ENCODE data around the gene TECTA.

The TECTA gene

GRCh38 chr11:121071846-121072450 lies 29.1 kb upstream of the TECTA start:
- Mint-ChIP-seq H3K27me3 (ENCODE audit: low read depth) (no peaks in the 10 kb centered on the region), H3K36me3 (ENCODE audit: low read depth) (peaks cover 7% of the 10 kb centered on the region), H3K9me3 (no peaks in the 10 kb centered on the region), H3K27ac (no peak overlapping the region), H3K4me1 (ENCODE audit: low read depth) (peaks cover 2% of the 10 kb centered on the region), H3K4me3 (no peak overlapping the region)
- no peak for DNase-seq (ENCODE audit: low spot score)

- H3K36me3 Mint-ChIP-seq (ENCODE audit: low read depth): no peaks in the 10 kb centered on the region
Observed at GRCh38 chr11:121081321-121081720, 19.7 kb upstream of the TECTA start.

GRCh38 chr11:121082219-121082618 lies 18.8 kb upstream of the TECTA start:
- Mint-ChIP-seq H3K36me3 (ENCODE audit: low read depth) (peaks cover 3% of the 10 kb centered on the region), H3K4me3 (no peak overlapping the region), H3K9me3 (no peaks in the 10 kb centered on the region), H3K27ac (no peak overlapping the region), H3K27me3 (ENCODE audit: low read depth) (no peaks in the 10 kb centered on the region), H3K4me1 (ENCODE audit: low read depth) (no peaks in the 10 kb centered on the region)
- DNase-seq (ENCODE audit: low spot score): no peak

More at GRCh38 chr11:121081321-121081720, 19.7 kb upstream of the TECTA start:
- Mint-ChIP-seq H3K4me3 (no peak overlapping the region), H3K4me1 (ENCODE audit: low read depth) (no peaks in the 10 kb centered on the region), H3K27ac (no peak overlapping the region), H3K27me3 (ENCODE audit: low read depth) (no peaks in the 10 kb centered on the region), H3K9me3 (no peaks in the 10 kb centered on the region)
- DNase-seq (ENCODE audit: low spot score): no peak

DNA sequence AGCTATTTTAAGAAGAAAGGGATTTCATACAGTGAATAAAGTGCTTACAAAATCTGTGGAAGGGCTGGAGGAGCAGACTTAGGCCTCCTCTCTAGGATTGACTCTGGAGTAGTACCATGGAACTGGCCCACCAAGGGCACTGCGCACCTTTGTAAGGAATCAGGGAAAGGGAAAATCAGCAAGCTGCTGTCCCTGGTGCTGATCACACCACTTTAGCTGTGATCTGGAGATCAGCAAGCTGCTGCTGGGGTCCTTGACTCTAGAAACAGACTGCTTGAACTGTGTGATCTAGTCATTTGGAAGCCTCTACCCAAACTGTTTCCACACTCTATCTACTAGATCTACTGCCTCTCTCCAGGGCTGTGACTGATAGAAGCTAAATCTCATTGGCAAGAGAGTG lies 18.4 kb upstream of the TECTA start:
- Mint-ChIP-seq H3K36me3 (ENCODE audit: low read depth) (peaks cover 5% of the 10 kb centered on the region), H3K4me3 (no peak overlapping the region), H3K9me3 (no peaks in the 10 kb centered on the region), H3K4me1 (ENCODE audit: low read depth) (no peaks in the 10 kb centered on the region), H3K27me3 (ENCODE audit: low read depth) (no peaks in the 10 kb centered on the region), H3K27ac (no peak overlapping the region)
- DNase-seq (ENCODE audit: low spot score): no peak

GRCh38 chr11:121086866-121087265 lies 14.2 kb upstream of the TECTA start:
- no peak overlapping the region for H3K4me3 Mint-ChIP-seq
- peaks cover 7% of the 10 kb centered on the region for H3K4me1 Mint-ChIP-seq (ENCODE audit: low read depth)
- DNase-seq (ENCODE audit: low spot score): no peak
- H3K27ac Mint-ChIP-seq: no peak overlapping the region
- no peaks in the 10 kb centered on the region for H3K9me3 Mint-ChIP-seq
- no peaks in the 10 kb centered on the region for H3K27me3 Mint-ChIP-seq (ENCODE audit: low read depth)
- H3K36me3 Mint-ChIP-seq (ENCODE audit: low read depth): peaks cover 7% of the 10 kb centered on the region

DNA sequence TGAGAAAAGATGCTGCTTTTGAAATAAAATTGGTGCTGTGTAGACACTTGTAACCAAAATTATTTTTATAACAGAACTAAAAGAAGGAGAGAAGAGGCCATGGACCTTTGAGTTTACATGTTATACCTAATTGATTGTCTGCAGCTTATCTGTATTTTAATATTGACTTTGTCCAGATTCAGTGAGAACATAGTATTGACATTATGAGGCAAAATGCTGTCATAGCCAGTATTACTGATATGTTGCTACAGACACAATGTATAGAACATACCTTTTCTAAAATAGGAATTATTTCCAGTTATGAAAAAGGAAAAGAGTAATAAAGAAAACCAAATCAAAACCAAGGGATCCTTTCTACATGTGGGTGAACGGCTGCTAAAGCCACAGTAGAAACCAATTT lies 11.5 kb upstream of the TECTA start:
- no peaks in the 10 kb centered on the region for H3K9me3 Mint-ChIP-seq

DNA sequence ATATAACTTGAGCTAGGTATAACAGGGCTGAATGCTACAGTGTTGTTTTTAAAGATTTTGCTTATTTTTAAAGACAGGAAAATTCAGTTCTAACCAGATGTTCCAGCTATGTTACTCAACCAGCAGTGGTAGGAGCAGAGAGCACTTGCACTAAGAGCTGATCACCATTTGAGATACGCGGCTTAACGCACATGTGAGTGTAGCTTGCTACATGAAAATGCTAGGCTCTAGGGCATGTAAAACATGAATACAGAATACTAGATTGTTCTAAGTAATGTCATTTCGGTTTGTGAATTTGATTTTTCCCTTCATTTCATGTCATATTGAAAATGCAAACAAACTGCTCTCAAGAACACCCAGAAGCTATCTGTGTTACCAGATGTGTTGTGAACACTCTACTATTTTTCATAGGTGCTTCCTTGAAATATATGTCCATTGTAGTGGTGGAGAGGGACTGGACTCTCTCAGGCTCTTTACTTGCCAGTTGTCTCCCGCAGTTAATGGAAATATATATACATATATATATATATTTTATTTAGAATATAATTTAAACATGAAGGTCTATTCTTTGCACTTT lies 10.8 kb upstream of the TECTA start:
- Mint-ChIP-seq H3K4me1 (ENCODE audit: low read depth) (peaks cover 8% of the 10 kb centered on the region), H3K9me3 (no peaks in the 10 kb centered on the region), H3K4me3 (no peak overlapping the region), H3K36me3 (ENCODE audit: low read depth) (peaks cover 7% of the 10 kb centered on the region), H3K27me3 (ENCODE audit: low read depth) (no peaks in the 10 kb centered on the region), H3K27ac (no peak overlapping the region)
- DNase-seq (ENCODE audit: low spot score): no peak

More for the DNA sequence above, 11.5 kb upstream of the TECTA start:
- no peak for DNase-seq (ENCODE audit: low spot score)
- Mint-ChIP-seq H3K27ac (no peak overlapping the region), H3K36me3 (ENCODE audit: low read depth) (peaks cover 7% of the 10 kb centered on the region), H3K27me3 (ENCODE audit: low read depth) (no peaks in the 10 kb centered on the region), H3K4me1 (ENCODE audit: low read depth) (peaks cover 8% of the 10 kb centered on the region), H3K4me3 (no peak overlapping the region)

- peaks cover 8% of the 10 kb centered on the region for H3K4me1 Mint-ChIP-seq (ENCODE audit: low read depth)
- no peak overlapping the region for H3K27ac Mint-ChIP-seq
- H3K27me3 Mint-ChIP-seq (ENCODE audit: low read depth): no peaks in the 10 kb centered on the region
- H3K36me3 Mint-ChIP-seq (ENCODE audit: low read depth): peaks cover 5% of the 10 kb centered on the region
- H3K4me3 Mint-ChIP-seq: no peak overlapping the region
- DNase-seq (ENCODE audit: low spot score): no peak
- no peaks in the 10 kb centered on the region for H3K9me3 Mint-ChIP-seq
Observed at GRCh38 chr11:121091492-121092152, 9.4 kb upstream of the TECTA start.

- Mint-ChIP-seq H3K27ac (no peak overlapping the region), H3K4me1 (ENCODE audit: low read depth) (peaks cover 8% of the 10 kb centered on the region), H3K4me3 (no peak overlapping the region), H3K36me3 (ENCODE audit: low read depth) (no peaks in the 10 kb centered on the region), H3K9me3 (no peaks in the 10 kb centered on the region), H3K27me3 (ENCODE audit: low read depth) (peaks cover 3% of the 10 kb centered on the region)
- DNase-seq (ENCODE audit: low spot score): no peak
Observed at GRCh38 chr11:121095561-121095960, 5.5 kb upstream of the TECTA start.

- Mint-ChIP-seq H3K36me3 (ENCODE audit: low read depth) (no peaks in the 10 kb centered on the region), H3K4me1 (ENCODE audit: low read depth) (no peaks in the 10 kb centered on the region), H3K27me3 (ENCODE audit: low read depth) (peaks cover 14% of the 10 kb centered on the region), H3K9me3 (no peaks in the 10 kb centered on the region), H3K27ac (no peak overlapping the region), H3K4me3 (no peak overlapping the region)
- DNase-seq (ENCODE audit: low spot score): no peak
Observed at GRCh38 chr11:121099364-121099763, 1.7 kb upstream of the TECTA start.

- H3K9me3 Mint-ChIP-seq: no peaks in the 10 kb centered on the region
- H3K4me1 Mint-ChIP-seq (ENCODE audit: low read depth): no peaks in the 10 kb centered on the region
- H3K4me3 Mint-ChIP-seq: no peak overlapping the region
- no peak overlapping the region for H3K27ac Mint-ChIP-seq
- peaks cover 14% of the 10 kb centered on the region for H3K27me3 Mint-ChIP-seq (ENCODE audit: low read depth)
- DNase-seq (ENCODE audit: low spot score): no peak
- H3K36me3 Mint-ChIP-seq (ENCODE audit: low read depth): no peaks in the 10 kb centered on the region
Observed at GRCh38 chr11:121099885-121100284, 1.2 kb upstream of the TECTA start.

DNA sequence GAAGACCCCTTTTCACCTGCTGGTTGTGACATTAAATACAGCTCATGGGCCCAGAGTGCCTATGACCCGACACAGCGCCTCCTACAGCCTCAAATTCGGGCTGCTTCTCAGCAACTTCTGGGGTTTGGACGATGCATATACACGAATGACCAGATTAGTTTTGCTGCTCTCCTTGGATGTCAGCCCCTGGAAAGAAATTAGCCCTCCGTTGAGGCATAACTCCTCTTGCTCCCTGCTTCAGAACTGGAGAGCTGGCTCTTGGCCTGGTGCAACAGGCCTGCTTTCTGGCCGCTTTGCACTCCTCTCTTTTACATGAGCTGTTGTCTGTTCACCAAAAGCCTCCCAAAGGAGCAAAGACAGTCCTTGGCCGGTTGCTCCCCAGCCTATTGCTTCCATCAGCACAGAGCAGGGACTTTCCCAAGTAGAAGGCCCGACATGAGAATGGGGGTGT lies 3.3 kb downstream of the TECTA start:
- DNase-seq (ENCODE audit: low spot score): no peak
- Mint-ChIP-seq H3K4me1 (ENCODE audit: low read depth) (no peaks in the 10 kb centered on the region), H3K27ac (no peak overlapping the region), H3K27me3 (ENCODE audit: low read depth) (peaks cover 14% of the 10 kb centered on the region), H3K4me3 (no peak overlapping the region), H3K9me3 (no peaks in the 10 kb centered on the region), H3K36me3 (ENCODE audit: low read depth) (no peaks in the 10 kb centered on the region)

GRCh38 chr11:121105063-121105480 lies 4.0 kb downstream of the TECTA start:
- Mint-ChIP-seq H3K9me3 (no peaks in the 10 kb centered on the region), H3K27ac (no peak overlapping the region), H3K4me1 (ENCODE audit: low read depth) (no peaks in the 10 kb centered on the region), H3K27me3 (ENCODE audit: low read depth) (peaks cover 14% of the 10 kb centered on the region), H3K4me3 (no peak overlapping the region), H3K36me3 (ENCODE audit: low read depth) (no peaks in the 10 kb centered on the region)
- no peak for DNase-seq (ENCODE audit: low spot score)

DNA sequence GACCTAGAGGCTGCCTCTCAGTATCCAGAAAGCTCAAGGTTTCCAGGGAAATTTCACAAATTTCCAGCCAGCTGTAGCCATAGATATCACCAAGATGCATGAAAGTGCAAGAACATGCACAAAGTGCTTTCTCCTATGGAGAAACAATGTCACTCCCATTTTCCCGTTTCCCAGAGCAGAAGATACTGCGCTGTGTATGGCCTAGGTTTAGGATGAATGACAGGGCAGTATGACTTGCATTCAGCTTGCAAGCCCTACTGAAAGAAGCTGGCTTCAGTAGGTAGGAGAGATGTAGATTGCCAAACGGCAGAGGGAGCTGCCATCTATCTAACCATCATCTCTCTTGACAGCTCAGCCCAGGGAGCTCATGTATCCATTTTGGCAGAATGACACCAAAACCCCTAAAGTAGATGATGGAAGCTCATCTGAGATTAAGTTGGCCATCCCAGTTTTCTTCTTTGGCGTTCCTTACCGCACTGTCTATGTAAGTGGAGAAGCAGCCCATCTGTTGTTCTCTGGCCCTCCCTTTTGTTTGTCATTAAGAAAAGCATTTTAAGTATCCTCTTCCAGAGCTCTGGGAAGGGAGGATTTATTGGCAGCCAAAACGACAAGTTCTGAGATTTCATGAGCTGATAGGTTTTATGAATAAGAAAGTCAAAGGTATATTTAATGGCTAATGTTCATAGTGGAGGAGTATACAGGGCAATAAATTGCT lies 4.6 kb downstream of the TECTA start:
- no peak overlapping the region for H3K4me3 Mint-ChIP-seq
- DNase-seq (ENCODE audit: low spot score): no peak
- peaks cover 13% of the 10 kb centered on the region for H3K27me3 Mint-ChIP-seq (ENCODE audit: low read depth)
- no peak overlapping the region for H3K27ac Mint-ChIP-seq
- no peaks in the 10 kb centered on the region for H3K4me1 Mint-ChIP-seq (ENCODE audit: low read depth)
- H3K36me3 Mint-ChIP-seq (ENCODE audit: low read depth): no peaks in the 10 kb centered on the region
- H3K9me3 Mint-ChIP-seq: no peaks in the 10 kb centered on the region

All from T-helper 2 cell treated with Interferon-gamma antibody and Interleukin-4, amounts not matched to agents 5 μg/mL and 100 μg/mL, for 36 hours (primary cell).